ENCODE data around the gene TCEAL1.
"Not testable (repeated sequence)": the region's sequence is repeated elsewhere in the genome, so short reads cannot be mapped to it uniquely, and the experiment has no call there.

Gene TCEAL1

GRCh38 chrX:103635436-103635835 is 6.7 kb downstream of the TCEAL1 start:
- DNase-seq (ENCODE audit: low read depth), result no peak

DNA sequence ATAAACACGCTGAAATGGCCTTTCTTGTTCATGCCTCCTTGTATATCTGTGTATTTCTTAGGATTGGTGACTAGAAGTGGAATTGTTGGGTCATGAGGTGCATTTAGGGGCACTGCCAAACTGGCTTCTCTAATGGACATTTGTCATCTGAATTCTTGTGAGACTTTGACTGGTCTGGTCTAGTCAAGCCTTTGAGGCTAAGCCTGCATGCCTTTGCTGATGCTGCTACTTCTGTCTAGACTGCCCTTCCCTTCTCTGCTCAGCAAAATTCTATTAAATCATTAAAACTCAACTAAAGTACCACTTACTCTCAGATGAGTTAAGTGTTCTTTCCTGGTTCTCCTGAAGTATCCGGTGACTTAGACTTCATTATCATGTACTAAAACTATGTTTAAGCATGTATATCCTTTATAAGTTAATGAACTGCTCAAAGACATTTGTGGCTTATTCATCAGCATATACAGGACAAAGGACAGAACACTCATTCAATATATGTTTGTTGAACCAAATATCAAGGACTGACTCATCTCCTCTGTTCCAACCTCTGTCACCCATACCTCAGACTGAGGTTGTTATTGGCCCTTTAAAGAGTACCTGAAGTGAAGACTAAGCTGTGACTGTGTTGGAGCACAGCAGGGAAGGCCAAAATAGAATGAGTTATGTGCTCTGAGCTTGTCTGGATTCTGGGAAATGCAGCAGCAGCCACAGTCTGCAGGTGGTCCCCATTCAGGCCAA is 9.0 kb downstream of the TCEAL1 start:
- no peak for DNase-seq (ENCODE audit: low read depth)

- not testable (repeated sequence) for DNase-seq (ENCODE audit: low read depth)
Measured at GRCh38 chrX:103638479-103639346, 9.9 kb downstream of the TCEAL1 start.

DNA sequence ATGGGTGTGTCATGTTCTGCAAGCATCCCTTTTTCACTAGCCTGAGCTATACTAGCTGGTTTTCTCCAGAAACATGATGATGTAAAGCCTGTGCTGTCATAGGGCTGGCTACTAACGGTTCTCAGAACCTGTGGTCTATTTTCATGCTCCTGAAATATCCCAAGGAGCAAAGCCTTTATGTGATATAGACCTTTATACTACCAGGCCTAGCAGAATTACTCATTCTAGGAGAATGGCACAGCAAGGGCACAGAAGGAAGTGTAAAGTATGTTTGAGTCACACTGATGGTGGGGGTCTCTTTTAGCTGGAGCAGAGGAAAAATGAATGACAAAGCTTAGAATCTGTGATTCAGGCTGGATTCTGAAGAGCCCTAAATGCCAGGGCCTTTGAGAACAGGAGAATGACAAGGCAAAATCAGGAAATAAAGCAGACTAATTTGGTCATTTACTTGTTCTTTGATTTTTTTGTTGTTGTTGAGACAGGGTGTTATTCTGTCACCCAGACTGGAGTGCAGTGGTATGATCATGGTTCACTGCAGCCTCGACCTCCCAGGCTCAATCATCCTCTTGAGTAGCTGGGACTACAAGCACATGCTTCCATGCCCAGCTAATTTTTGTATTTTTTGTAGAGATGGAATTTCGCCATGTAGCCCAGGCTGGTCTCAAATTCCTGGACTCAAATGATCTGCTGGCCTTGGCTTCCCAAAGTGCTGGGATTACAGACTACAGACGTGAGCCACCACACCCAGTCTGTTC is 11.8 kb downstream of the TCEAL1 start:
- no peak for DNase-seq (ENCODE audit: low read depth)

DNA sequence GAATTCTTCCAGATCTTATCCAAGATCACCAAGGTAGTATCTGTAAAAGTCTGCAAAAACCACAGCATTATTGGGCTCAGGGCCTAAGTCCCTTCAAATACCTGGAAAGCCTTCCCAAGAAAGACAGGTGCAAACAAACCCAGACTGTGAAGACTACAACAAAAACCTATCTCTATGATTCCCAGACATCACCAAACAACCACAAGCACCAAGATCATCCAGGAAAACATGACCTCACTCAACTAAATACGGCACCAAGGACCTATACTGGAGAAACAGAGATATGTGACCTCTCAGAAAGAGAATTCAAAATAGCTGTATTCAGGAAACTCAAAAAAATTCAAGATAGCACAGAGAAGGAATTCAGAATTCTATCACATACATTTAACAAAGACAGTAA is 15.3 kb downstream of the TCEAL1 start:
- no peak for DNase-seq (ENCODE audit: low read depth)

- DNase-seq (ENCODE audit: low read depth), result no peak
Measured at GRCh38 chrX:103647630-103648029, 18.9 kb downstream of the TCEAL1 start.

- no peak for DNase-seq (ENCODE audit: low read depth)
Measured at GRCh38 chrX:103651151-103651773, 22.5 kb downstream of the TCEAL1 start.

- DNase-seq (ENCODE audit: low read depth), result not testable (repeated sequence)
Measured at GRCh38 chrX:103655230-103656000, 26.6 kb downstream of the TCEAL1 start.

DNA sequence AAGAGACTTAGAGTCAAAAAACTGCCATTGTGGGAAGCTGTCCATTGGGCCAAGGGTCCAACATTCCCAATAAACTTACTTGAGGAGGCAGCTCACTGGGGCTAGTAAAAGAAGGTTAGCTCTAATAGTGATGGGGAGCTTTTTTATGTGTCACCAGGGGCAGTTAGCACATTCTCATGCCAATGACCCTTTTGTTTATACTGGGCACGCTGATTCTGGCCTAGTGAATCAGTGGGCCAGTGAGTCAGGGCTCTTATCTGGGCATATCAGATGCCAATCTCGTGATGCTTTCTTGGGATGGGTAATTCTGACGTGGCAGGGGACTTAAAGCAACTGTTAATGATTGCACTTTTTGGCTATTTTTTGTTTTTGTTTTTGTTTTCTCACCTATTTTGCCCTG is 27.8 kb downstream of the TCEAL1 start:
- no peak for DNase-seq (ENCODE audit: low read depth)

- DNase-seq (ENCODE audit: low read depth), result not testable (repeated sequence)
Measured at GRCh38 chrX:103657066-103657465, 28.3 kb downstream of the TCEAL1 start.

- DNase-seq (ENCODE audit: low read depth), result no peak
Measured at GRCh38 chrX:103658681-103659433, 30.1 kb downstream of the TCEAL1 start.

- DNase-seq (ENCODE audit: low read depth), result not testable (repeated sequence)
Measured at GRCh38 chrX:103659460-103659859, 30.7 kb downstream of the TCEAL1 start.

- DNase-seq (ENCODE audit: low read depth), result no peak
Measured at GRCh38 chrX:103663981-103664762, 35.4 kb downstream of the TCEAL1 start.

GRCh38 chrX:103666202-103667107 is 37.7 kb downstream of the TCEAL1 start:
- no peak for DNase-seq (ENCODE audit: low read depth)

- no peak for DNase-seq (ENCODE audit: low read depth)
Measured at GRCh38 chrX:103669745-103670144, 41.0 kb downstream of the TCEAL1 start.

DNA sequence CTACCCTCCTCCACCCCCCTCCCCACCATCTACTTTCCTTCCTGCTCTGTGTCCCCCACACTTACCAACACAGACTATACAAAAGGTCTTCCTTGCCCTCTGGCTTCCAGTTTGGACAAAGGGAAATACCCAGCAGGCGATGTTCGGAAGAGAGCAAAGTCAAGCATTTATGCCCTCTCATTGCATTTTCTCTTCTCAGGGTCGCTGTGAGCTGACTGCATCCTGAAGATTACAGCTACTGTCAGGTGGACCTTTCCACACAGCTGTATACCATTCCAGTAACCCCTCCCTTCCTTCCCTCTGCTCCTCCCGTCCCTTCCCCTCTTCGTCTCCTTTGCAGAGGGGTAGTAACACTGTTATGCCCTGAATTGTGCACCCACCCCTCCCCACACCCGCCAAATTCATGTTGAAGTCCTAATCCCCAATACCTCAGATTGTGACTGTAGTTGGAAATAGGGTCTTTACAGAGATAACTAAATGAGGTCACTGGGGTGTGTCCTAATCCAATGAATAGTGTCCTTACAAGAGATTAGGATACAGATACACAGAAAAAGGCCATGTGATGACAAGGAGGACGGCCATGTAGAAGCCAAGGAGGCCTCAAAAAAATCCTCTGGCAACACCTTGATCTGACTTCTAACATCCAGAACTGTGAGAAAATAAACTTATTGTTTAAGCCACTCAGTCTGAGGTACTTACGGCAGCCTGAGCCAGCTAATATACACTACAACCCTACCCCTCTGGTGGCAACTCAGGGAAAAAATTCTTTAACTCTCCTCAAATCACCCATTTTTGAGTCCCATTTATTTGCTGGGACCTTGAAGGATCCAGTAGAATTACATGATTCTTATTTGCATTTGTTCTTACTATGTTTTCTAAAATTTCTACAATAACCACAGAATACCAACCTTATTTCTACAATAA is 46.0 kb downstream of the TCEAL1 start:
- no peak for DNase-seq (ENCODE audit: low read depth)

- no peak for DNase-seq (ENCODE audit: low read depth)
Measured at GRCh38 chrX:103678199-103678993, 49.6 kb downstream of the TCEAL1 start.

Measured in activated T-helper 9 cell treated with anti-CD3 and anti-CD28 coated beads, Interleukin-2, amount 50 U/mL, for 16 hours (primary cell).